GM21360 (cell line): ENCODE data around the gene CCR9.

ENCODE experiments used
- ATAC-seq: cut with Tn5 transposase; IDR thresholded peaks from one replicate; pipeline ENCODE4 v1.9.1; 2021; ENCODE audit warnings: mild to moderate bottlenecking, moderate library complexity; ENCODE audit not compliant: unreplicated experiment

Gene CCR9

GRCh38 chr3:45950686-45951600 lies 64.6 kb downstream of the CCR9 start:
- no peak for ATAC-seq

- ATAC-seq = no peak
Observed at GRCh38 chr3:45951946-45952345, 65.6 kb downstream of the CCR9 start.

GRCh38 chr3:45952456-45952855 lies 66.1 kb downstream of the CCR9 start:
- ATAC-seq = no peak
